T-helper 9 cell (primary cell): Measurements from ENCODE around the gene HOPX.
"Not testable (repeated sequence)": the region's sequence is repeated elsewhere in the genome, so short reads cannot be mapped to it uniquely, and the experiment has no call there.

ENCODE experiments used
- DNase-seq: peaks from one replicate; pipeline ENCODE4 v3.0.0-alpha.2; 2020

HOPX gene

GRCh38 chr4:56686537-56687231 lies 5.6 kb upstream of the HOPX start:
- DNase-seq, result no peak

- DNase-seq, result no peak
These were observed 3.4 kb upstream of the HOPX start for GRCh38 chr4:56684320-56685050.

DNA sequence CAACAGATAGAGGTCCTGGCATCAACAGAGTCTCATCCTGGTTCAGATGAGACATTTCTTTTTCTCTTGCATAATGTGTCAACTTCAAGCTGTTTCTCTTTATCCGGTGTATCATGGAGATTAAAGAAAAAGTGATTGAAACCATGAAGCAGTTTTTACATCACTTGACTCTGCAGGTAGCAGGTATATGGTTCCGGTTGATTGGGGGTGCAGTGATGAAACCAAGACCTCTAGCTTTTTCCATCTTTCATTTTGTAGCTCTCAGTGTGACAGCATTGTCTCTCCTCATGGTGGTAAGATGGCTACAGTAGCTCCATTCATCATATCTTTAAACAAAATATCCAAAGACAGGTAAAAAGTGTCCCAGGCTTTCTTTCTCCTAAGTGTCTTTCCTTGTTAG lies 2.4 kb upstream of the HOPX start:
- DNase-seq, result no peak

DNA sequence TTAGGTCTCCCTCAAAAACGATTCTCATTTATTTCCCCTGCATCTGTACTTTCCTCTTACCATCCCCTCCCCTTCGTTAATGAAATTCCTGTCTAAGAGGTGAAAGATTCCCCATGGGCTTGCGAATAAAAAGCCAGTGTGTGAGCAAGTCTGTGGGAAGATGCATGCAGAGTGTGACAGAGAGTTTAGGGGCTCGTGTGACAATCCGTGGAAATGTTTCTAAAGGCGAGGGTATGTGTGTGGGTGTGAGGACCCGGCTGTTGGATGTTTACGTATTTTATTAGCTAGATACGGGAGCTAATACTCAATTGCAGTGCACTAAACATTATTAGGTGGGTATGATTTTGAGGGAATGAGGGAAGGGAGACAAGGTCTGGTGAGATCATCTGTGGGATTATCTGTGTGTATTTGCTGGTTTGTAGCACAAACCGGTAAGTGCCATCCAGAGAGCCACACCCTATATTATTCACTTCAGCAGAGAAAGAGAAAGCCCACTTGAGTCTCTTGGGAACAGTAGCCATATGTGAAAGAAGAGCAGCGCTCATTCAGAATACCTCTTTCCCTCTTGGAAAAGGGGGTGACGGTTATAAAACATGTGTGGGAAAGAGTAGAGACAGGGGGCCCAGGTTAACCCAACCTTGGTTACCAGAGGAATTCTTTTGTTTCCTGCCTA lies 893 bp upstream of the HOPX start:
- DNase-seq, result no peak

DNA sequence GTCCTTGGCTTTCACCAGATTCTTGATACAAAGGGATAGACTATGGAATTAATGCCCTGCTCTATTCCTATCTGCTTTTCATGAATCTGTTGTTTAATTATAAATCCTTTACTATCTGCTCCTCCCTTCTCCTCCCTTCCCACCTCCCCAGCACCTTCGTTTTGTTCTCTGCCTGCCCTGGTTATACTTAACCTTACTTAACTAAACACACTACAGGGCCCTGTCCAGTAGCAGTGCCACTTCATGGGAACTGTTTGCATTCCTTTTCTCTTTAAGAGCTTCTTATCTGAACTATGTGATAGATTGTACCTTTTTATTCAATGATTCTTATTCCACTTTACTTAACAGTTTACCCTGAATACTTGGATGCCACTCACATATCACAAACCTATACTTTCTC lies 830 bp downstream of the HOPX start:
- no peak for DNase-seq

- no peak for DNase-seq
These were observed 3.4 kb downstream of the HOPX start for GRCh38 chr4:56677711-56678110.

GRCh38 chr4:56674984-56675383 lies 6.1 kb downstream of the HOPX start:
- DNase-seq, result no peak

DNA sequence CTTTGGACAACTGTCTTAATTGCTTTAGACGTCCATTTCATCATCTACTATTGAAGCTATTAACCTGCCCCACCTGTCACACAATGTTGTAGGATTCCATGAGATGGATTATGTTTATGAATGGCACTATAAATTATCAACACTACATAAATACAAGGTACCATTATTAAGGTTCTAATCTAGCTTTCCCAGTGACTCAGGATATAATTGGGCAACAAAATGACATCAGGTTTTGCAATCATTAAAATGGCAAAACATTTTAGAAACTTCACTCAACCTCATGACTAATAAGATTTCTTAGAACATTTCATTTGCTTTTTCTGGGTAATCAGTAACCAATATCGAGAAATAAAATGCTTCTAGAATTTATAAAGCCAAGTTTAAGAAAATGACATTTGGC lies 9.2 kb downstream of the HOPX start:
- DNase-seq, result no peak

DNA sequence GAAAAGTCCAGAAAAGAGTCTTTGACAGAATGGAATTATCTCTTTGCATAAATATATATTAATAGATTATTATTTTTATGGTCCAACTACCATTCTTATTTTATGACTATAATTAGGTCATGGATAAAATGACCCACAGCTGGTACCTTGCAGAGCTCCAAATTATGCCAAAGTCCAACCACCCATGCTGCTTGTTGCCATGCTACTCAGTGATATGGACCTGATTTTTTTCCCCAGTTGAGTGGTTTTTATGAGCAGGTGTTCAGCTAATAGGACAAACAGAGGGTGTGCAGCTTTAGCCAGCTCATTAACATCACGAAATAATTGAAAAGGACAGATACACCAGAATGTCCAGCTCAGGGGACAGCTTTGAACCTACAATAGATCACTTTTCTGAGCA lies 9.7 kb downstream of the HOPX start:
- DNase-seq, result no peak

GRCh38 chr4:56668267-56668666 lies 12.8 kb downstream of the HOPX start:
- no peak for DNase-seq

GRCh38 chr4:56667396-56667795 lies 13.7 kb downstream of the HOPX start:
- not testable (repeated sequence) for DNase-seq

GRCh38 chr4:56666279-56666678 lies 14.8 kb downstream of the HOPX start:
- no peak for DNase-seq

GRCh38 chr4:56665781-56666180 lies 15.3 kb downstream of the HOPX start:
- no peak for DNase-seq

- no peak for DNase-seq
These were observed 18.2 kb downstream of the HOPX start for GRCh38 chr4:56662782-56663468.

GRCh38 chr4:56659946-56660345 lies 21.1 kb downstream of the HOPX start:
- no peak for DNase-seq

GRCh38 chr4:56658528-56658927 lies 22.6 kb downstream of the HOPX start:
- no peak for DNase-seq

GRCh38 chr4:56657818-56658217 lies 23.3 kb downstream of the HOPX start:
- no peak for DNase-seq

DNA sequence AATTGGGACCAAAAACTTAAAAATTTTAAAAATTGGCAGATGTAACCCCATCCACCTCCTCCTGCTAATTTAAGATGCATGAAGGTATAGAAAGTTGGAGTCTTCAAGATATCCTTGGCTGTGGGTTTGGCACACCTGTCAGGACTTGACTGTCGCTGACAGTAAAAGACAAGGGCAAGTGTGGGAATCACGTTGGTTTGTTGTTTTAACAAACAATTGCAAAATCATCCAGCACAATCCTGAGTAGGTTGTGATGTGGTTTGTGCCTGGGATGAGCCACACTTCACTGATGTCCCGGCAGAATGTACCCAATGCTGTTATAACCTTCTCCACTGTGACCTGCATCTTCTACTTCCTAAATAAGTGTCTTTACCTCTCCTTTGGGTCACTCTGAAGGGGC lies 24.0 kb downstream of the HOPX start:
- no peak for DNase-seq

GRCh38 chr4:56656346-56656643 lies 24.8 kb downstream of the HOPX start:
- peak; percentile 21 for DNase-seq

DNA sequence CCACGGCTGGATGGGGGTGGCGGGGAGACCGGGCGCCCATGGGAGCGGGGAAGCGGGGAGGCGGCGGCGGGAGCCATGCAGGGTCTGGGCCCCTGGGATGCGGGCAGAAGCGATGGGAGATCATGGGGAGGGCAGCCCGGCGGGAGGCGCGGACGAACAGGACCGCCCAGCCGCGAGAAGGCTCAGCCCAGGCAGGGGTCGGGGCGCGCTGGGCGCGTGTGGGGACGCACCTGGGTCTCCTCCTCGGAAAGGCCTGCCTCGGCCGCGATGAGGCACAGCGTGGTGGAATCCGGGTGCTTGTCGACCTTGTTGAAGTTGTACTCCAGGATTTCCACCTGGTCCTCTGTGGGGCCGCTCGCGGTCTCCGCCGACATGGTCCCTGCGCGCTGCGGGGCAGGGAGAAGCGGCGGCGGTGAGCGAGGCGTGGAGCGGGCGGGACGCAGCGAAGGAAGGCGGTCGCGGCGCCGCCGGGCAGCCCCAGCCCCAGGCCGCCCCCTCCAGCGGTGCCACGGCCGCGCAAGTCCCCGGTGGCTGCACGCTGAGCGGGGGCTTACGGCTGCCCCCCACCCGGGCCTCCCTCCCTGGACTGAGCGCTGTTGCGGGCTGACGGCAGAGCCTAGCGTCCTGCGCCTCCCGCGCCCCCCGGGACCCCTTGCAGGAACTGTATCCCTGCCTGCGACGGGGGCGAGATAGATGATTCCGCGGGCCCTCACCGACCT lies 25.3 kb downstream of the HOPX start:
- DNase-seq, result peak; percentile 3

DNA sequence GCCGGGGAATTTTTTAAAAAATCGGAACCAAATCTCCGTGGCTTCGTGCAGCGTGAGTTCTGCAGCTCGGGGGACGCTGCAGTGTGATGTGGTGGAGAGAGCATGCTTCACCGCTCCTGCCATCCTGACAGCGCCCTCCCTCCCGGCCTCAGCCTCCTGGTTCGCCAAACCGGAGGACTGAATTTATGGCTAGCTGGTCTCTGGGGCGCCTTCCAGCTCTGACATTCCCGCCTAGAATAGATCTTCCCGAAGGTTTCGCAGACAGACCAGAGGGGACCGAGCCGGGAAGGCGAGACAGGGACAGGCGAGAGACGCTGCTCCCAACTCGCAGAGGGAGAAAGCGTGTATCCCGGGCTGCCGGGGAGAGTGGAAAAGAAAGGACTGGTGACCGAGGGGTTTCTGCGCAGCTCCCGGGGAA lies 25.9 kb downstream of the HOPX start:
- DNase-seq, result peak; percentile 3

DNA sequence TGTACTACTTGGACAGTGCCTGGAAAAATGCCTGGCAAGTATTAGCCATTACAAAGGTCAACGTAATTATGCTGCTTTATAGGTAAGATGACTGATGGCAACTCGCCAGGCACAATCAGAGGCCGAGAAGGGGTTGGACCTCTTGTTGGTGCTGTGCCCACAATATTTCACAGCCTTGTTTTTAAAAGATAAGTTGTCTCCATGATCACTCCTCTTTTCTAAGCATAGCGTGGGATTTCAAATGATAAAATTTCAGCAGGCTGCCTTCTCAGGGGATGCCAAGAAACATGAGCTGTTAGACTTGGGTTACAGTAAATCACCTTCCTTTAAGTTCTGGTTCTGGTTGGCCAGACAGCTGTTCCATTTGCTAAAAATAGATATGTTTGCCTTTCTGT lies 26.9 kb downstream of the HOPX start:
- no peak for DNase-seq
